Keratinocyte (primary cell): ENCODE results near the gene RBM39.

Experiments
- EZH2 ChIP-seq: IDR thresholded peaks from one replicate; pipeline ENCODE4 v1.6.1; 2012; ENCODE audit warnings: inconsistent platforms, mild to moderate bottlenecking, low read length, moderate library complexity
- TF ChIP-seq, protein P1 (sequence below), 3 experiments: IDR thresholded peaks in 1 of 3; conservative IDR thresholded peaks in 1 of 3; optimal IDR thresholded peaks in 1 of 3; 2 replicates in 2 of 3; 3 replicates in 1 of 3; pipeline versions ENCODE3 to v1.5.1; 2011; ENCODE audit warnings: low read length in 3 of 3, mild to moderate bottlenecking in 3 of 3, moderate library complexity in 2 of 3, control low read depth in 1 of 3, inconsistent platforms in 1 of 3; ENCODE audit not compliant: insufficient read depth in 2 of 3; ENCODE audit errors: extremely low read depth in 1 of 3

DNA sequence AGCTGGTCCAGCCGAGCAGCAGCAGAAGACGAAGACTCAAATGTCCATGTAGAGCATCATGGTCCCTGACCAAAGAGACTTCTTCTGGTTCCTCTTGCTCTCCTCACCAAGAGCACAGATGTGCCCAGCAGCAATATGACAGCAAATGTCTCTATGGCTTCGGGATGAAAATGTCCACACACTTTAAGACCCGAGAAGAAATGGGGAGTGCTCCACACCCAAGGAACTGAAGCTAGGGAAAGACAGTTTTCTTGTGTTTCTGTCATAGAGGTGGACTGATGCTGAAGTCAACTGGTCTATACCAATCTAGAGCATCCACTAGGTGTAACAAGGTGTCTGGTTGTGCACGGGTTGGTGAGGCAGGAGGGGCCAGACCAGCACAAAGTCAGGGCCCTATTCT, 72.8 kb downstream of the RBM39 start:
- TF ChIP-seq, protein P1, sequence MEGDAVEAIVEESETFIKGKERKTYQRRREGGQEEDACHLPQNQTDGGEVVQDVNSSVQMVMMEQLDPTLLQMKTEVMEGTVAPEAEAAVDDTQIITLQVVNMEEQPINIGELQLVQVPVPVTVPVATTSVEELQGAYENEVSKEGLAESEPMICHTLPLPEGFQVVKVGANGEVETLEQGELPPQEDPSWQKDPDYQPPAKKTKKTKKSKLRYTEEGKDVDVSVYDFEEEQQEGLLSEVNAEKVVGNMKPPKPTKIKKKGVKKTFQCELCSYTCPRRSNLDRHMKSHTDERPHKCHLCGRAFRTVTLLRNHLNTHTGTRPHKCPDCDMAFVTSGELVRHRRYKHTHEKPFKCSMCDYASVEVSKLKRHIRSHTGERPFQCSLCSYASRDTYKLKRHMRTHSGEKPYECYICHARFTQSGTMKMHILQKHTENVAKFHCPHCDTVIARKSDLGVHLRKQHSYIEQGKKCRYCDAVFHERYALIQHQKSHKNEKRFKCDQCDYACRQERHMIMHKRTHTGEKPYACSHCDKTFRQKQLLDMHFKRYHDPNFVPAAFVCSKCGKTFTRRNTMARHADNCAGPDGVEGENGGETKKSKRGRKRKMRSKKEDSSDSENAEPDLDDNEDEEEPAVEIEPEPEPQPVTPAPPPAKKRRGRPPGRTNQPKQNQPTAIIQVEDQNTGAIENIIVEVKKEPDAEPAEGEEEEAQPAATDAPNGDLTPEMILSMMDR (optimal IDR thresholded peaks at IDR 0.05 in 1 of 3, IDR thresholded peaks at IDR 0.05 in 1 of 3, conservative IDR thresholded peaks at IDR 0.05 in 1 of 3; ENCODE audit: extremely low read depth in 1 of 3, insufficient read depth in 2 of 3, low read length in 3 of 3) = no peak
- TF ChIP-seq EZH2 = no peak
